Vagina (tissue), 2 donors: ENCODE results near the gene DCC.

Experiments used
- POLR2A ChIP-seq, 2 donors: fragments of 450-650 bp; IDR thresholded peaks; one replicate each; pipeline ENCODE4 v1.6.1; 2017; ENCODE audit warnings: antibody characterized with exemption in 2 of 2, mild to moderate bottlenecking in 2 of 2, moderate library complexity in 2 of 2
- POLR2AphosphoS5 ChIP-seq, 2 donors: sonication (generic); formaldehyde crosslinking; IDR thresholded peaks; one replicate each; pipeline ENCODE4 v1.9.0; 2017; ENCODE audit warnings: antibody characterized with exemption in 2 of 2, mild to moderate bottlenecking in 2 of 2, low read depth in 1 of 2; ENCODE audit not compliant: insufficient read depth in 1 of 2
- TF ChIP-seq, protein P1 (sequence below), 3 experiments: fragments of 450-650 bp in 2 of 3; fragments of 200-600 bp in 1 of 3; sonication (generic) in 1 of 3; IDR thresholded peaks; one replicate each; pipeline ENCODE4 v1.5.1; 2017 to 2019; ENCODE audit warnings: antibody characterized with exemption in 3 of 3, mild to moderate bottlenecking in 2 of 3, moderate library complexity in 2 of 3

- TF ChIP-seq, protein P1, sequence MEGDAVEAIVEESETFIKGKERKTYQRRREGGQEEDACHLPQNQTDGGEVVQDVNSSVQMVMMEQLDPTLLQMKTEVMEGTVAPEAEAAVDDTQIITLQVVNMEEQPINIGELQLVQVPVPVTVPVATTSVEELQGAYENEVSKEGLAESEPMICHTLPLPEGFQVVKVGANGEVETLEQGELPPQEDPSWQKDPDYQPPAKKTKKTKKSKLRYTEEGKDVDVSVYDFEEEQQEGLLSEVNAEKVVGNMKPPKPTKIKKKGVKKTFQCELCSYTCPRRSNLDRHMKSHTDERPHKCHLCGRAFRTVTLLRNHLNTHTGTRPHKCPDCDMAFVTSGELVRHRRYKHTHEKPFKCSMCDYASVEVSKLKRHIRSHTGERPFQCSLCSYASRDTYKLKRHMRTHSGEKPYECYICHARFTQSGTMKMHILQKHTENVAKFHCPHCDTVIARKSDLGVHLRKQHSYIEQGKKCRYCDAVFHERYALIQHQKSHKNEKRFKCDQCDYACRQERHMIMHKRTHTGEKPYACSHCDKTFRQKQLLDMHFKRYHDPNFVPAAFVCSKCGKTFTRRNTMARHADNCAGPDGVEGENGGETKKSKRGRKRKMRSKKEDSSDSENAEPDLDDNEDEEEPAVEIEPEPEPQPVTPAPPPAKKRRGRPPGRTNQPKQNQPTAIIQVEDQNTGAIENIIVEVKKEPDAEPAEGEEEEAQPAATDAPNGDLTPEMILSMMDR (IDR thresholded peaks at IDR 0.05) = no peak
- TF ChIP-seq POLR2AphosphoS5 (IDR thresholded peaks at IDR 0.05; ENCODE audit: insufficient read depth in 1 of 2, low read depth in 1 of 2) (no peak), POLR2A (IDR thresholded peaks at IDR 0.05) (no peak)
Observed at GRCh38 chr18:53411511-53411910, 1071.5 kb downstream of the DCC start.
